Measurements from ENCODE around the gene SLC9C2. TPM values are rescaled to one million over a fixed set of nuclear protein-coding genes. Genes with fewer than 3 reads are reported as not detected.

Gene SLC9C2
- total RNA-seq, 2 donors from 2014 or later = not detected

DNA sequence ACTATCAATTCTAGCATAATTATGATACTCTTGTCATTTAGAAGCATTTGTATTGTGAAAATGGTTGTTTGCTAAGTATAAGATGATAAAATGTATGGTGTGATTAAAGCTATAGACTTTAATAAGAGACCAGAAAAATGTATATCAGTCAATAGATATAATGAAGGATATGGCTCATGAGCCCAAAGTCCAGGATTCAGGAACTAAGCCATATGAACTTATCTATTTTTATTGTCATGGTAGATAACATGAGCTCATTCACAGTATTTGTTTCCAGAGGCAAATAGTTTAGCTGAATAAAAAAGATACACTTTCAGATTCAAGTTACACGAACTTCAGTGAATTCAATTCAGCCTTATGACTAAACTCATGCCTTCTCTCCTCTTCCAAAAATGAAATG is 93.1 kb downstream of the SLC9C2 start:
- intact Hi-C loops (cut with DNase I) = no loop called here
- H3K27ac ChIP-seq = no peak overlapping the region
- no peak for ATAC-seq

DNA sequence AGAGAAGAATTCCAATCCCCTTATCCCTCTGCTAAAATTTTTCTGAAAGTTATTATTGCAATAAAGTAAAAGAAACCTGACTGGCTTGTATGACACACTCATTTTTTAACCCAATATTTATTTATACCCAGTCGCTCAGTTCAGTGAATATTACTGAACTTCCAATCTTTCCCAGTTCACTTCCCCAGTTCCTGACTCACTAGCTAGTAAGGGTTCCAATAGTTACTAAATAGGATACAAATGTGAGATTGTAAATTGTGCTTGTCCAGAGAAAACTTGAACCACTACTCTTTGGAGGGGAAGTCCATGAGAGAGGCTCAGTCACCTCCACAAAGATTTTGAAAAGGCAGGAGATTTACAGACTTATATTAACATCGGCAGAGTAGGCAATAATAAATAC is 94.3 kb downstream of the SLC9C2 start:
- ATAC-seq (no peak), DNase-seq (no peak)
- TF ChIP-seq, protein P1, sequence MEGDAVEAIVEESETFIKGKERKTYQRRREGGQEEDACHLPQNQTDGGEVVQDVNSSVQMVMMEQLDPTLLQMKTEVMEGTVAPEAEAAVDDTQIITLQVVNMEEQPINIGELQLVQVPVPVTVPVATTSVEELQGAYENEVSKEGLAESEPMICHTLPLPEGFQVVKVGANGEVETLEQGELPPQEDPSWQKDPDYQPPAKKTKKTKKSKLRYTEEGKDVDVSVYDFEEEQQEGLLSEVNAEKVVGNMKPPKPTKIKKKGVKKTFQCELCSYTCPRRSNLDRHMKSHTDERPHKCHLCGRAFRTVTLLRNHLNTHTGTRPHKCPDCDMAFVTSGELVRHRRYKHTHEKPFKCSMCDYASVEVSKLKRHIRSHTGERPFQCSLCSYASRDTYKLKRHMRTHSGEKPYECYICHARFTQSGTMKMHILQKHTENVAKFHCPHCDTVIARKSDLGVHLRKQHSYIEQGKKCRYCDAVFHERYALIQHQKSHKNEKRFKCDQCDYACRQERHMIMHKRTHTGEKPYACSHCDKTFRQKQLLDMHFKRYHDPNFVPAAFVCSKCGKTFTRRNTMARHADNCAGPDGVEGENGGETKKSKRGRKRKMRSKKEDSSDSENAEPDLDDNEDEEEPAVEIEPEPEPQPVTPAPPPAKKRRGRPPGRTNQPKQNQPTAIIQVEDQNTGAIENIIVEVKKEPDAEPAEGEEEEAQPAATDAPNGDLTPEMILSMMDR (IDR thresholded peaks at IDR 0.05) = no peak
- TF ChIP-seq POLR2A (IDR thresholded peaks at IDR 0.05) = no peak
- 84 to 86% methylated on average over 2 of the region's 2 CpGs for WGBS, 2 donors
- H3K4me1 ChIP-seq = no peaks in the 10 kb centered on the region
- H3K36me3 ChIP-seq (replicated peaks in 1 of 2; ENCODE audit: insufficient read depth in 1 of 2, low read depth in 2 of 2) = no peaks in the 10 kb centered on the region
- intact Hi-C loops (cut with DNase I) = no loop called here
- H3K27me3 ChIP-seq = no peaks in the 10 kb centered on the region
- H3K9me3 ChIP-seq = no peaks in the 10 kb centered on the region
- no peak overlapping the region for H3K4me3 ChIP-seq
- no peak overlapping the region for H3K27ac ChIP-seq

More for the DNA sequence above, 93.1 kb downstream of the SLC9C2 start:
- Histone ChIP-seq H3K9me3 (no peaks in the 10 kb centered on the region), H3K36me3 (replicated peaks in 1 of 2; ENCODE audit: insufficient read depth in 1 of 2, low read depth in 2 of 2) (no peaks in the 10 kb centered on the region), H3K4me3 (no peak overlapping the region), H3K4me1 (no peaks in the 10 kb centered on the region), H3K27me3 (no peaks in the 10 kb centered on the region)
- TF ChIP-seq, protein P1 (IDR thresholded peaks at IDR 0.05) = no peak
- TF ChIP-seq POLR2A (IDR thresholded peaks at IDR 0.05) = no peak
- WGBS, 2 donors = 36 to 60% methylated on average over 1 of the region's 1 CpG
- no peak for DNase-seq

DNA sequence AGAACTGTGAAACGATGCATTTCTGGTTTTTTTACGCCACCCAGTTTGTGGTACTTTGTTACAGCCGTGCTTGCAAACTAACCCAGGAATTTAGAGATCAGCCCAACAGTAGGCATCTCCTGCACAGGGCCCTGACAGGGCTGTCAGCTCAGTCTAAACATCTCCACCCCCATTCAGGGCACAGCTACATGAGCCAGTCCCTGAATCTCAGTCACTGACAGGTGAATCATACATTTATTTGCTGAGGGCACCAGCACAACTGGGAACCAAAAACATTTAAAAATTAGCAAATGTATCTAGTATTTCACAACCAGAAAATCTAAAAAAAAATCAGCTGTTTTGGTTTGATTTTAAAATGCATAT is 95.0 kb downstream of the SLC9C2 start:
- ATAC-seq (no peak), DNase-seq (no peak)
- no peaks in the 10 kb centered on the region for H3K9me3 ChIP-seq
- no peaks in the 10 kb centered on the region for H3K4me1 ChIP-seq
- no peak overlapping the region for H3K4me3 ChIP-seq
- no peak overlapping the region for H3K27ac ChIP-seq
- H3K36me3 ChIP-seq (replicated peaks in 1 of 2; ENCODE audit: insufficient read depth in 1 of 2, low read depth in 2 of 2) = no peaks in the 10 kb centered on the region
- TF ChIP-seq POLR2A (IDR thresholded peaks at IDR 0.05) = no peak
- TF ChIP-seq, protein P1 (IDR thresholded peaks at IDR 0.05) = no peak
- no peaks in the 10 kb centered on the region for H3K27me3 ChIP-seq
- intact Hi-C loops (cut with DNase I) = no loop called here
- WGBS, 2 donors = 68 to 82% methylated on average over 3 of the region's 3 CpGs

DNA sequence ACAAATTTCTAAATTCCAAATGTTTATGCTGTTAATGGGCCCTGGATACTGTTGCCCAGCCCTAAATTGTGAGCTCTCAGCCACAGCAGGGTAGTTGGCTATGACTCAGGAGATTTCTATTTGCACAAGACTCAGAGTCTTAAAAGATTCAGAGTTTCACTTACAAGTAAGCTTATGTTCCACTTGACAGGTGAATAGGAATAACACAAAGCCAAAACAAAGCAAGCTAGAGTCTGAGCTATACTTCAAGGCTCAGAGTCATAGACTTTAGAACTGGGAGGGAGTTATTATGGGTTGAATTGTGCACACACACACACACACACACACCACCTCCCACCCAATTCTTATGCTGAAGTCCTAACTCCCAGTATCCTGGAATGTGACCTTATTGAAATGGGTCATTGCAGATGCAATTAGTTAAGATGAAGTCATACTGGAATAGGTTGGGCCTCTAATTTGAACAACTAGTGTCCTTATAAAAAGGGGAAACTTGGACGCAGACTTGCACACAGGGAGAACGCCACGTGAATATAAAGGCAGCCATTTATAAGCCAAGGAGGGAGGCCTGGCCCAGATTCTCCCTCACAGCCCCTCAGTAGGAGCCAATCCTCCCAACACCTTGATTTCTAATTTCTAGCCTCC is 95.5 kb downstream of the SLC9C2 start:
- ATAC-seq (no peak), DNase-seq (no peak)
- intact Hi-C loops (cut with DNase I) = no loop called here
- Histone ChIP-seq H3K4me1 (no peaks in the 10 kb centered on the region), H3K36me3 (replicated peaks in 1 of 2; ENCODE audit: insufficient read depth in 1 of 2, low read depth in 2 of 2) (no peaks in the 10 kb centered on the region), H3K27me3 (no peaks in the 10 kb centered on the region), H3K9me3 (no peaks in the 10 kb centered on the region), H3K4me3 (no peak overlapping the region), H3K27ac (no peak overlapping the region)
- WGBS, 2 donors = 78 to 81% methylated on average over 3 of the region's 3 CpGs
- TF ChIP-seq, protein P1 (IDR thresholded peaks at IDR 0.05) = no peak
- no peak for TF ChIP-seq POLR2A (IDR thresholded peaks at IDR 0.05)

DNA sequence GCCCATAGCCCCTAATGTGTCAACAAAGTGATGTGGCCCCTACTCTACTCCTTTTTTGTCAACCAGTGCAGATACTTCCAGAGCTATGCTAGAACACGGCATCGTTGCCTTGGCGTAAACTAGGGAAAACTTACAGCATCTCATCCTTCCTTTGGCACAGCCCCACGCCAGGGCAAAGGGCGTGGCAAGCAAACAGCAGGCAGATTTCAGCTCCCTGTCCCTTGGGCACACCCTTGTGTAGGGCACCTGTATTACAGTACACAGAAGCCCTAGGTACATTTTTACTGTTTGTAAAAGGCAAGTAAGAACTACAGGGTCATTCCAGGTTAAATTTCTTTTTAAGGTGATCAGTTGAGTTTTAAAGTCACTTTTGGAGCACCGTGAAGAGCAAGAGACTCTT is 96.4 kb downstream of the SLC9C2 start:
- Histone ChIP-seq H3K27me3 (no peaks in the 10 kb centered on the region), H3K9me3 (no peaks in the 10 kb centered on the region), H3K4me1 (no peaks in the 10 kb centered on the region), H3K36me3 (replicated peaks in 1 of 2; ENCODE audit: insufficient read depth in 1 of 2, low read depth in 2 of 2) (no peaks in the 10 kb centered on the region), H3K27ac (no peak overlapping the region), H3K4me3 (no peak overlapping the region)
- intact Hi-C loops (cut with DNase I) = no loop called here
- DNase-seq = peak; percentile 65 to 79 (median 73)
- WGBS, 2 donors = 33 to 36% methylated on average over 4 to 6 of the region's 6 CpGs
- TF ChIP-seq, protein P1 (IDR thresholded peaks at IDR 0.05) = peak; percentile 37 to 88 (median 61)
- TF ChIP-seq POLR2A (IDR thresholded peaks at IDR 0.05) = no peak
- ATAC-seq = peak; percentile 87
